Body of pancreas (tissue), 4 donors: ENCODE data around the gene RABL3. TPM values are rescaled to one million over a fixed set of nuclear protein-coding genes. Genes with fewer than 3 reads are reported as not detected.

ENCODE experiments used
- ATAC-seq: fragments of 150-250 bp; one replicate; pipeline ENCODE4 v1.9.1; 2016
- DNase-seq, 4 donors: peaks; one replicate each; pipeline ENCODE4 v3.0.0-alpha.2; 2019
- H3K27ac ChIP-seq, 4 donors: fragments of 200-600 bp; sonication (generic); 1 replicate in 3 of 4; 2 replicates in 1 of 4; pipeline versions ENCODE4 v1.5.1 to v1.6.1; 2016 to 2019; ENCODE audit warnings: mild to moderate bottlenecking in 1 of 4, mixed read lengths in 1 of 4, moderate library complexity in 1 of 4
- H3K27me3 ChIP-seq, 2 donors: fragments of 200-600 bp; sonication (generic); one replicate each; pipeline ENCODE4 v1.6.0; 2016; ENCODE audit warnings: mild to moderate bottlenecking in 1 of 2
- H3K36me3 ChIP-seq, 2 donors: fragments of 200-600 bp; sonication (generic); replicated peaks in 1 of 2; 2 replicates each; pipeline ENCODE4 v1.5.1; 2016; ENCODE audit warnings: low read depth in 2 of 2; ENCODE audit not compliant: insufficient read depth in 1 of 2
- H3K4me1 ChIP-seq: fragments of 200-600 bp; sonication (generic); one replicate; pipeline ENCODE4 v1.6.0; 2016
- H3K4me3 ChIP-seq, 2 donors: fragments of 200-600 bp; sonication (generic); 1 replicate in 1 of 2; 2 replicates in 1 of 2; pipeline ENCODE4 v1.5.1; 2016 to 2019
- H3K9me3 ChIP-seq, 3 donors: fragments of 200-600 bp; sonication (generic); 1 replicate in 2 of 3; 2 replicates in 1 of 3; pipeline ENCODE4 v1.5.1; 2016
- POLR2A ChIP-seq, 3 donors: fragments of 450-650 bp; IDR thresholded peaks; one replicate each; pipeline ENCODE4 v1.6.1; 2016; ENCODE audit warnings: antibody characterized with exemption in 3 of 3, mild to moderate bottlenecking in 2 of 3
- WGBS, 2 donors: methylation state at CpG; one replicate each; pipeline ENCODE4 v1.1.5; 2017; 5-methylcytosine and 5-hydroxymethylcytosine counted together
- intact Hi-C: fragments of 100-400 bp; cut with DNase I; formaldehyde crosslinking; loops from one replicate; pipeline ENCODE4 v1.15.1; 2023
- total RNA-seq, 2 donors: library from RNA; depleted of rRNA; stranded (reverse); fragments of >200 nt; gene quantifications; one replicate each; pipeline ENCODE4 v1.1.0, GENCODE V29; 2016
- TF ChIP-seq, protein P1 (sequence below), 7 experiments: fragments of 450-650 bp in 4 of 7; fragments of 200-600 bp in 3 of 7; sonication (generic) in 3 of 7; IDR thresholded peaks; one replicate each; pipeline ENCODE4 v1.5.1; 2016 to 2019; ENCODE audit warnings: antibody characterized with exemption in 7 of 7

RABL3 gene
- total RNA-seq, 2 donors from 2014 or later: 7.3 to 9.9 TPM

GRCh38 chr3:120648290-120648689, 94.0 kb downstream of the RABL3 start:
- Histone ChIP-seq H3K4me1 (peaks cover 11% of the 10 kb centered on the region), H3K27me3 (no peaks in the 10 kb centered on the region), H3K27ac (no peak overlapping the region), H3K4me3 (no peak overlapping the region), H3K9me3 (no peaks in the 10 kb centered on the region), H3K36me3 (no peaks in the 10 kb centered on the region)
- WGBS, 2 donors: 94 to 97% methylated on average over 5 of the region's 5 CpGs
- no peak for TF ChIP-seq POLR2A (IDR thresholded peaks at IDR 0.05)
- TF ChIP-seq, protein P1, sequence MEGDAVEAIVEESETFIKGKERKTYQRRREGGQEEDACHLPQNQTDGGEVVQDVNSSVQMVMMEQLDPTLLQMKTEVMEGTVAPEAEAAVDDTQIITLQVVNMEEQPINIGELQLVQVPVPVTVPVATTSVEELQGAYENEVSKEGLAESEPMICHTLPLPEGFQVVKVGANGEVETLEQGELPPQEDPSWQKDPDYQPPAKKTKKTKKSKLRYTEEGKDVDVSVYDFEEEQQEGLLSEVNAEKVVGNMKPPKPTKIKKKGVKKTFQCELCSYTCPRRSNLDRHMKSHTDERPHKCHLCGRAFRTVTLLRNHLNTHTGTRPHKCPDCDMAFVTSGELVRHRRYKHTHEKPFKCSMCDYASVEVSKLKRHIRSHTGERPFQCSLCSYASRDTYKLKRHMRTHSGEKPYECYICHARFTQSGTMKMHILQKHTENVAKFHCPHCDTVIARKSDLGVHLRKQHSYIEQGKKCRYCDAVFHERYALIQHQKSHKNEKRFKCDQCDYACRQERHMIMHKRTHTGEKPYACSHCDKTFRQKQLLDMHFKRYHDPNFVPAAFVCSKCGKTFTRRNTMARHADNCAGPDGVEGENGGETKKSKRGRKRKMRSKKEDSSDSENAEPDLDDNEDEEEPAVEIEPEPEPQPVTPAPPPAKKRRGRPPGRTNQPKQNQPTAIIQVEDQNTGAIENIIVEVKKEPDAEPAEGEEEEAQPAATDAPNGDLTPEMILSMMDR (IDR thresholded peaks at IDR 0.05): no peak
- DNase-seq (no peak), ATAC-seq (no peak)
- intact Hi-C loops: no loop called here

DNA sequence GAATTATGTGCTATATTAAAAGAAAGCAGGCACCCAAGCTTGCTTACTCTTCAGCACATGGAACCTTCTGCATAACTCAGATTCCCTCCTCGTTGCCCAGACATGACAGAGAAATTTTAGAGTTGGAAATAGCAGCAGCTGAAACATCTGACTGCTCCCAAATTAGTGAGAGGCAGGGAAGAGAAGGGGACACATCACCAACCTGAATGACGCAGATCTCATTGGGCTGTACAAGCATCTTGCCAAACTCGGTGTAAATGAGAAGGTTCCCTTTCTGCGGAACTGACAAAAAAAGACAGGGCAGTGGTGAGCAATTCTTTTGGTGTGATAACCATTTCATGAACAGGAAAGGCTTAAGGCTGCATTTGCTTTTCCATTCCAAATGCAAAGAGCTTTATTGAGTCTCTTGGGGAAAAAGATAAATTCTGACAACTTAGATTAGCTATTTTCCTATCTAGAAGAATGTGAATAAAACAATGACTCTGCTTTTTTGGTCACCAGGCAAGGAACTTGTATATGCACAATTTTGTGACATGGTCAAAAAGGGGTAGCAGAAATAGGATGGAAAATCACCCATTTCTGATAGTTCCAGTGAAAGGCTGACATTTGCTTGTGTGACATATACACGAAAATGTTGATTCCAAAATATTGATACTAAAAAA, 95.4 kb downstream of the RABL3 start:
- no peak overlapping the region for H3K27ac ChIP-seq

DNA sequence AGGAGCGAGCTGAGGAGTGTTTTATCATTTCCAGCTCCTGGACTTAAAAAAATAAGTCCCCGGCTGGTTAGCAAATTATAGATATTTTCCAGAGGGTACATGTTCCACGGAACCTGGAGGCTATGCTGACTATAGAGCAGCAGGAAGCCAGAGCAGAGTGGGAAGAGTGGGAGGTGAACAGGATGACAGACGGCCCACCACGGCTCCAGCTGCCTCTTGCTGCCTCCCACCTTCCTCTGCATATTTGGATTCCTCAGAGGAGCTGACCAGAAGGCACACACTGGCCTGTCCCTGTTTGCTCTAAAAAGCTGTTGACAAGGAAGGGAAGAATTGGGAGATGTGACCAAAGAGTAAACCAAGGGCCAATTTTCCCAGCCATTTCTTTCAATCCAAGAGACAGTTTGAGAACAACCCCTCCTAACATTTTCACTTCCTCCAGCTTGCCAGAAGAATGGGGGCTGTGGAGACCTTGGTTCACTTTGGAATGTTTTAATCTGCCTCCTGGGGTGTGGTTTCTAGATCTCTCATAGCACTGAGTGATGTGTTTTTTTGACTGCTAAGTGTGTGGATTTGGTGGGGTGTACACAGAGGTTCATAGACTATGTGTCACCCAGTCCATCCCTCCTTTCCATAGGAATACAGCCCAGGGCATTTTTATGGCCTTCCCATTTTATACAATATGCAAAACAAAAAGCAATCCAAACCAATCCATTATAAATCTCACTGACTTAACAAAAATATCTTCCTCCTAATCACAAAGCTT, 97.1 kb downstream of the RABL3 start:
- 63 to 80% methylated on average over 5 of the region's 5 CpGs for WGBS, 2 donors
- no peak for ATAC-seq

More for the DNA sequence above, 95.4 kb downstream of the RABL3 start:
- H3K4me1 ChIP-seq: peaks cover 6% of the 10 kb centered on the region
- no peaks in the 10 kb centered on the region for H3K36me3 ChIP-seq
- WGBS, 2 donors: 82 to 85% methylated on average over 5 of the region's 5 CpGs
- DNase-seq: no peak
- ATAC-seq: no peak
- H3K4me3 ChIP-seq: no peak overlapping the region
- H3K9me3 ChIP-seq: no peaks in the 10 kb centered on the region
- intact Hi-C loops: no loop called here
- TF ChIP-seq POLR2A (IDR thresholded peaks at IDR 0.05): no peak
- TF ChIP-seq, protein P1 (IDR thresholded peaks at IDR 0.05): no peak
- H3K27me3 ChIP-seq: no peaks in the 10 kb centered on the region

DNA sequence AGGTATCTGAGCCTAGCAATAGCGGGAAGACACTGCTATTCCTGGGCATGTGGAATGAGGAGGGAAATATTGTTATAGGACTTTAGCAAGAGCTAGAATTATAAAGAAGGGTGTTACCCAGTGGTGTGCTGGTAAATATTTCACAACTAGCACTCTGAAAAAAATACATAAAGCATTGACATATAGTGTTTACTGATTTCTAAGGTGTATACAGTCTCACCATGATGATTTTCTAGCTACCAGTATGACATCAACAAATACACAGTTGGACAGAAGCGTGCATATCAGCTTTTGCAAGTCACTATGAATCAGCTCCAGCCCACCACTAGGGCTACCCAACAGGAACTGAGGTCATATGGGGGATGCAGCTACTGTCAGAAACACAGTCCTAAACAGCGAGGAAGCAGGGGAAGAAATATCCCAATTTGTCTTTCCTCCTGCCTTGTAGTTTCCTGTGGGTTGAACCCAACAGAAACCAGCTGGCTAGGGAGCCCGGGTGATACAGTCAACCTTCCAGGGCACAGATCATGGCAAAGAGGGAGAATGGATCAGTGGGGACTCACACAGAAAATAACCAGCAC, 99.9 kb downstream of the RABL3 start:
- Histone ChIP-seq H3K36me3 (peaks cover 0 to 2% of the 10 kb centered on the region in 2 donors), H3K4me3 (no peak overlapping the region), H3K27me3 (no peaks in the 10 kb centered on the region), H3K4me1 (no peaks in the 10 kb centered on the region), H3K9me3 (no peaks in the 10 kb centered on the region), H3K27ac (no peak overlapping the region)
- ATAC-seq (no peak), DNase-seq (no peak)
- WGBS, 2 donors: 78 to 79% methylated on average over 4 of the region's 4 CpGs
- TF ChIP-seq, protein P1 (IDR thresholded peaks at IDR 0.05): no peak
- no peak for TF ChIP-seq POLR2A (IDR thresholded peaks at IDR 0.05)
- intact Hi-C loops: no loop called here

More for the DNA sequence above, 97.1 kb downstream of the RABL3 start:
- no peak overlapping the region for H3K4me3 ChIP-seq
- H3K27me3 ChIP-seq: no peaks in the 10 kb centered on the region
- intact Hi-C loops: no loop called here
- H3K9me3 ChIP-seq: no peaks in the 10 kb centered on the region
- H3K27ac ChIP-seq: no peak overlapping the region
- no peak for DNase-seq
- no peak for TF ChIP-seq POLR2A (IDR thresholded peaks at IDR 0.05)
- TF ChIP-seq, protein P1 (IDR thresholded peaks at IDR 0.05): no peak
- peaks cover 3% of the 10 kb centered on the region for H3K4me1 ChIP-seq
- no peaks in the 10 kb centered on the region for H3K36me3 ChIP-seq
